ENCODE data around the gene ZNF213. TPM values are rescaled to one million over a fixed set of nuclear protein-coding genes. Genes with fewer than 3 reads are reported as not detected.
"Not testable (repeated sequence)": the region's sequence is repeated elsewhere in the genome, so short reads cannot be mapped to it uniquely, and the experiment has no call there.

ZNF213 gene
- total RNA-seq, 1 donor from 2014 or later, result 3.2 TPM

DNA sequence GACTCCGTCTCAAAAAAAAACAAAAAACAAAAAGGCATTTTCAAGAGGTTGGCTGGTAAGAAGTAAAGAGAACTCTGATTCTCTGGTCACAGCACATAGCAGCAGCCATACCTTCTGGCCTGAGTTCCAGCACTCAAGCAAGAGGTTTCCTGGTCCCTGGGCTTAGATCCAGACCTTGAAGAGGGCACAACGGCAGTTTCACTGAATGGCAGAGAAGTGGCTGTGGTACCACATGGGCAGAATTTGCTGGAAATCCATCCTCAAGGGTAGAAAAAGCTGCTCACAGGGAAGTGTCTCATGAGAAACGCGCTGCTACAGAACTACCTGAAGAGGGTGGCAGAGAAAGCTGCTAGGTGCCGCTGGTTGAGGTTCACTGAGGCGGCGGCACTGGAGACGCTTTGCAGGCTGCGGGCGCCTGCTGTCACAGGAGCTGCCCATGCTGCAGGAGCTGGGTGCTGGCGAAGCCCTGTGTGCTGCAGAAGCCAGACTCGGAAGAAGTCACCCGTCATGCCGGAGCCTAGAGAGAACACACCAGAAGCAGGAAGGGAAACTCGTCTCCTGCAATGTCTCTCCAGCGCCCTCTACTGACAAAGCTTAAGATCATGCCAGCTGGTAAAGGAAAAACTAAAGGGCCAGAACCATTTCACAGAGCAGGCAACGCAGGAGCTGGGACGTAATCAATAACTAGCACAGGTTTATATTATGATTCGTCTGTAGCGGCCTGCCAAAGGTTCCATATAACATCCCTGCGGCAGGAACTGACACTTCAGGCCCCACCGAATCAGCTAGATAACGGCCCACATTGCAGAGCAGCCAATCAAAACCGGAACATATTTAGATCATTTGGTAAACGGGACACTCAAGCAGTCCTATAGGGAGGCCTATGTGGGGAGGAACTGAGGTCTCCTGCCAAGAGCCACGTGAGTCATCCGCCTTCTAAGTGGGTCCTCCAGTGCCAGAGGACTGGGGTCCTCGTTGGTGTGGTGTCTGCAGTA, 5.4 kb upstream of the ZNF213 start:
- peak; percentile 89 for DNase-seq (ENCODE audit: low read depth in 2 of 2)

DNA sequence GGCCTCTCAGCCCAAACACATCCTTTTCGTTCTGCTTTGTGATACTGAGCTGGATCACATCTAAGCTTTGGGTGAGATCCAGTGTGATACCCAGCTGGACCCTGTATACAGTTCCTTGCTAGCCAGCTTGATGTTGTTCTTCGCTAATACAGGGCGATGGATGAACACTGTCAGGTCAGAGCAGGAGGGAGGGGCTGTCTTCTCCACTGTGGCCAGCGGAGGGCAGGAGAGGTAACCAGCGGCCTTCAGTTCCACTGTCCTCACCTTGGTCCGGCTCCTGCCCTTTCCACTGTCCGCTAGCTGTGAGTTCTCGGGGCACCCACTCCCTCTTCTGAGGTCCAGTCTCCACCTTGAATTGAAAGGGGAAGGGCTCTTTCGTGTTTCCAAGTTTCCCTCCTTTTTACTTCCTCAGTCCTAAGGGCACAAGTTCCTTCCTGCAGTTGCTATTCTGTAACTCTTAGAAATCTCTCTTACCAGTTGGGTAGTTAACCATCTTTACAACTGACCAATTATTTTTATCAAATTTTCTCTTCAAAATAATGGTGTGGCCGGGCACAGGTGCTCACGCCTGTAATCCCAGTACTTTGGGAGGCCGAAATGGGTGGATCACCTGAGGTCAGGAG, 3.0 kb upstream of the ZNF213 start:
- peak; percentile 46 to 66 for DNase-seq (ENCODE audit: low read depth in 2 of 2)

DNA sequence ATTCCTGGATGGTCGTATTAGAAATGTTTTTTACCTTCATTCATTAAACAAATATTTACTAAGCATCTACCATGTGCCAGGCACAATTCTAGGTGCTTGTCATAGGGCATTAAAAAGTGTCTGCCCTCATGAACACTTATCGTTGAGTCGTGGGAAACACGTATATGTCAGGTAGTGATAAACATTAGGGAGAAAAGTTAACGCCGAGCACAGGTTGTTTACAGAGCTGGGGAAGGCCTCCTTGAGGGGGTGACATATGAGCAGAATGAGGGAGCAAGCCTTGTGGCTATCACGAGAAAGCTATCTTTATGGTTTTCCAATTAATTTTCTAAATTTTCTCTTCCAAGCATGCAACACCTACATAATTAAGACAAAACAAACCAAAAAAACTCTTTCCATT, 985 bp upstream of the ZNF213 start:
- no peak for DNase-seq (ENCODE audit: low read depth in 2 of 2)

DNA sequence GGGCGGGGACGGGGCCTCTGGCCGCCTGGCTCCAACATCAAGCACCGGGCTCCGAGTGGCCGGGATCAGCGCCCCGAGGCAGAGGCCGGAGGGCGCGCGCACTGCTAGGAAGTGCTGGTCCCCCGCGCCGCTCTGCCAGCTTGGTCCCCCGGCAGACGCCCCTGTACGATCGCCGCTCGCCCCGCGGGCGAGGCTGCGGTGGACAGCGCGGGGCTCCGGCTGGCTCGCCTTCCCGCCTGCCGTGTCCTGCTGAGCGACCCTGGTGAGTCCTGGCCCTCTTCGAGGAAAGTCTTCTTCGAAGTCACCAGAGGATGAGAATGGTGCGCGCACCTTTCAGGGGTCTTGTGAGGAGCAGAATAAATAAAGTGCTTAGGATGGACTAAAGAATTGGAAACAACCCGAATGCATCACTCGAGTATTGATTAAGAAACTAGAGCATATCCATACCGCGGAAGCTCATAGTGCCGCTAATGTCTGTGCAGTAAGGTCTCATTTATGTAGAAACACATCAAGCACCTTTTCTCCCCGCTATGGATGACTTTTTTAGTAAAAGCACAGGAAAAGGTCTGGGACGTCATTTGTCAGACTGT, 392 bp downstream of the ZNF213 start:
- no peak for DNase-seq (ENCODE audit: low read depth in 2 of 2)

DNA sequence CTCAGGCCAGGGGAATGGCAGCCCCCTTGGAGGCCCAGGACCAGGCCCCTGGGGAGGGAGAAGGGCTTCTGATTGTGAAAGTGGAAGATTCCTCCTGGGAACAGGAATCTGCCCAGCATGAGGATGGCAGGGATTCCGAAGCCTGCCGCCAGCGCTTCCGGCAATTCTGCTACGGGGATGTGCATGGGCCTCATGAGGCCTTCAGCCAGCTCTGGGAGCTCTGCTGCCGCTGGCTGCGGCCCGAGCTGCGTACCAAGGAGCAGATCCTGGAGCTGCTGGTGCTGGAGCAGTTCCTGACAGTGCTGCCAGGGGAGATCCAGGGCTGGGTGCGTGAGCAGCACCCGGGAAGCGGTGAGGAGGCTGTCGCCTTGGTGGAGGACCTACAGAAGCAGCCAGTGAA, 2.4 kb downstream of the ZNF213 start:
- DNase-seq (ENCODE audit: low read depth in 2 of 2), result no peak

DNA sequence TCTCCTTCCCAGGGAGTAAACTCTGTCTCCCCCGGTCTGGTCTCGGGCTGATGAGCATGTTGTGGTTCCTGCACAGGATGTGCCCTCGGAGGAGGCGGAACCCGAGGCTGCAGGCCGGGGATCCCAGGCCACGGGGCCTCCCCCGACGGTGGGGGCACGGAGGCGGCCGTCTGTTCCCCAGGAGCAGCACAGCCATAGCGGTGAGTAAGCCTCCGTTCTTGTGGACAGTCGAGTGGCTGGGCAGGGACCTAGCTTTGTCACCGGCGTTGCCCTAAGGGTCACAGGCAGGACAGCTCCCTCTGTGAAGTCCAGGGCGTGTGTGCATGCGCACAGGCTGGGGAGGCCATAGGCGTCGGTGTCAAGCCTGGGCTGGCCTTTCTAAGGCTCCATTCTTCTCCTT, 3.5 kb downstream of the ZNF213 start:
- no peak for DNase-seq (ENCODE audit: low read depth in 2 of 2)

DNA sequence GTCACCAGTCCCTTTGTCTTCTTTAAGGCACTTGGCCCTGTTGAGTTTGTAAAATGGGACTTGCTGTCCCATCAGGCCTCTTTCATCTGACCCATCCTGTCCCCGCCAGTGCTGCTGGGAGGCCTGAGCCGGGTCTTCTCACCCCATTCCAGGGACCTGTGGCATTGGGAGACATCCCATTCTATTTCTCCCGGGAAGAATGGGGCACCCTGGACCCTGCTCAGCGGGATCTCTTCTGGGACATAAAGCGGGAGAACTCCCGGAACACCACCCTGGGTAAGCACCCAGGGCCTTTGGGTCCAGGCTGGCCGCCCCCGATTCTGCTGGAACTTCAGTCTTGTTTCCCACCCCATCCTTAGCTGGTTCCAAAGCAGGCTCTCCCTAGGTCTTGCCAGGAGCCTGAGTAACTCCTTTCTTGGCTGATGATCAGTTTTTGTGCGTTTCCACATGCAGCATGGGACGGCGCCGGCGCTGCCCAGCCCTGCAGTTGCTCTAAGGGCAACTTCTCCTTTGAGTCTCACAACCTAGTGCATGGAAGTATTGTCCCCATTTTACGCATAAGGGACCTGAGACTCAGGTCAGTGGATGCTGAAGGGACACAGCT, 4.1 kb downstream of the ZNF213 start:
- DNase-seq (ENCODE audit: low read depth in 2 of 2), result no peak

DNA sequence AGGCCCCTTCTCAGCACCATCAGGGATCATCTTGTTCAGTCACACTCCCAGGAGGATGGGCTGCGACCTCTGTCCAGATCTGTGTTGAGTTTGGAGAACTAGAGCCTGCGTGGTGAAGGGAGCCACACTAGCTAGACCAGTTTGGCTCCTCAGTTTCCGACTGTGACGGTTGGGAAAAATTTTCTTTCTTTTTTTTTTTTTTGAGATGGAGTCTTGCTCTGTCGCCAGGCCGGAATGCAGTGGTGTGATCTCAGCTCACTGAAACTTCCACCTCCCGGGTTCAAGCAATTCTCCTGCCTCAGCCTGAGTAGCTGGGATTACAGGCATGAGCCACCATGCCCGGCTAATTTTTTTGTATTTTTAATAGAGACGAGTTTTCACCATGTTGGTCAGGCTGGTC, 4.7 kb downstream of the ZNF213 start:
- not testable (repeated sequence) for DNase-seq (ENCODE audit: low read depth in 2 of 2)

DNA sequence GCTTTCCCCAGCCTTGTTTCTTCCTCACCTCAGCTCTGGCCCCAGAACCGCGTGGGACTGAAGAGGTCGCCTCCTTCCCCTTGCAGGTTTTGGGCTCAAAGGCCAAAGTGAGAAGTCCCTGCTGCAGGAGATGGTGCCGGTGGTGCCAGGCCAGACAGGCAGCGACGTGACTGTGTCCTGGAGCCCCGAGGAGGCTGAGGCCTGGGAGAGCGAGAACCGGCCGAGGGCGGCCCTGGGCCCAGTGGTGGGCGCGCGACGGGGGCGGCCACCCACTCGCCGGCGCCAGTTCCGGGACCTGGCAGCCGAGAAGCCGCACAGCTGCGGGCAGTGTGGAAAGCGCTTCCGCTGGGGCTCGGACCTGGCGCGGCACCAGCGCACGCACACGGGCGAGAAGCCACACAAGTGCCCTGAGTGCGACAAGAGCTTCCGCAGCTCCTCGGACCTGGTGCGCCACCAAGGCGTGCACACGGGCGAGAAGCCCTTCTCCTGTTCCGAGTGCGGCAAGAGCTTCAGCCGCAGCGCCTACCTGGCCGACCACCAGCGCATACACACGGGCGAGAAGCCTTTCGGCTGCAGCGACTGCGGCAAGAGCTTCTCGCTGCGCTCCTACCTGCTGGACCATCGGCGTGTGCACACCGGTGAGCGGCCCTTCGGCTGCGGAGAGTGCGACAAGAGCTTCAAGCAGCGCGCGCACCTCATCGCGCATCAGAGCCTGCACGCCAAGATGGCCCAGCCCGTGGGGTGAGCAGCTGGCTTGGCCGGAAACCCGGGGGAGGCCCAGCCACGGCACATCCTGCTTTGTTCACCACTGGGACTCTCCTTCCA, 6.0 kb downstream of the ZNF213 start:
- no peak for DNase-seq (ENCODE audit: low read depth in 2 of 2)

DNA sequence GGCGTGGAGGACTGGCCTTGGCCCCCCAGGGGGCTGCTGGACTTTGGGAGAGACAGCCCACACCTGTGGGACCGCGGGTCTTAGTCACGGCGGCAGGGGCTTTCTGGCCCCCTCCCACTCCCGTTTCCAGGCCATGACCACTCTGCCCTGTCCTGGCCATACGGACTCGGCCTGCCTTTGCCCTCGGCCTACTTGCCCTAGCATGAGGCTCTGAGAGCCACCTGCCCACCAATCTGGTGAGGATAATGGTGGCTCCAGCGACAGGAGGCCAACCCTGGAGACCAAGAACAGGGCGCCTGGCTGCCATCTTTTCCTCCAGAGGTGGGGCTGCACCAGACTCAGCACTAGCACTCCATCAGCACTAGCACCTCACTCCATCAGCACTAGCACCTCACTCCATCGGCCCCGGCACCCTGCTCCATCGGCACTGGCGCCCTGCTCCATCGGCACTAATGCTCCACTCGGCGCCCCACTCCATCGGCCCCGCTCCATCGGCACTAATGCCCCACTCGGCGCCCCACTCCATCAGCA, 7.0 kb downstream of the ZNF213 start:
- no peak for DNase-seq (ENCODE audit: low read depth in 2 of 2)

DNA sequence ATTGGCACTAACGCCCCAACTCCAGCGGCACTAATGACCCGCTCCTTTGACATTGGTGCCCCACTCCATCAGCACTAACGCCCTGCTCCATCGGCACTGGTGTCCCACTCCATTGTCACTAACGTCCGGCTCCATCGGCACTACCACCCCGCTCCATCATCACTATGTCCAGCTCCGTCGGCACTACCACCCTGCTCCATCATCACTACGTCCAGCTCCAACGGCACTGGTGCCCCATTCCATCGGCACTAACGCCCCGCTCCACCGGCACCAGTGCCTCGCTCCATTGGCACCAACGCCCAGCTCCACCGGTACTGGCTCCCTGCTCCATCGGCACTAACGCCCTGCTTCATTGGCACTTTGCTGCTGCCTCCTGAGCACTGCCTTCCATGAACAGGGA, 7.5 kb downstream of the ZNF213 start:
- DNase-seq (ENCODE audit: low read depth in 2 of 2), result no peak

DNA sequence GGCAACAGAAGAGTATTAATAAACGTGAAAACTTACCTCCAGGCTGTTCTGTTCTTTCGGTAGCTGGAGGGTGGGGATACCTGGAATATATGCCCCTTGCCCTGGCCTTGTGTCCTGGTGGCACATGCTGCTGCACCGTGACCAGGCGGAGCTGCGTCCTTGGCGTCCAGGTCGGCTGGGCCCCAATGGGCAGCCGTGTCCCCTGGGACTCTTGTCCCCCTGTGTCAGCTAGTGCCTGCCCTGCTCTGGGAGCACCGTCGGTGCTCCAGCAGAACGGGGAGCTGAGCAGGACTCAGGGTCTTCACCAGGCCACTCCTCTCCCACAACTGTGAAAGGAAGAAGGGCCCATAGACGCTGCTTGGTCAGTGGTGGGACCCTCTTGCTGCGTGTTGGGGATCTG, 7.9 kb downstream of the ZNF213 start:
- no peak for DNase-seq (ENCODE audit: low read depth in 2 of 2)

DNA sequence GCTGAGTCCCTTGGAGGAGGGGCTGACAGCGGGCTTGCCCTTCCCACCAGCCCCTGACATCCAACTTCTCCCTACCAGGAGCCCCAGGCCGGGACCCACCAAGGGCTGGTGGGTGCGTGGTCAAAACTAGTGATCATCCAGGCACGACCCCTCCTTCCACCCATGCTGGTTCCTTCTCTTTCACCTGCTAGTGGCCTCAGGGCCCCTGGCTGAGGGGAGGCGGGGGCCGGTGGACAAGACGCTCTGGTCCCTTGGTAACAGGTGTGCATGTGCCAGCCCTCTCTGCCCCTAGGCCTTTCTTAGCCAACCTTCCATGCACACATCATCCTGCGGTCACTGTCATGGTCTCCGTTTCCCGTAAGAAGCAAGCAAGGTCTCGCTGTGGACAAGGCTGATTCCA, 8.4 kb downstream of the ZNF213 start:
- no peak for DNase-seq (ENCODE audit: low read depth in 2 of 2)

DNA sequence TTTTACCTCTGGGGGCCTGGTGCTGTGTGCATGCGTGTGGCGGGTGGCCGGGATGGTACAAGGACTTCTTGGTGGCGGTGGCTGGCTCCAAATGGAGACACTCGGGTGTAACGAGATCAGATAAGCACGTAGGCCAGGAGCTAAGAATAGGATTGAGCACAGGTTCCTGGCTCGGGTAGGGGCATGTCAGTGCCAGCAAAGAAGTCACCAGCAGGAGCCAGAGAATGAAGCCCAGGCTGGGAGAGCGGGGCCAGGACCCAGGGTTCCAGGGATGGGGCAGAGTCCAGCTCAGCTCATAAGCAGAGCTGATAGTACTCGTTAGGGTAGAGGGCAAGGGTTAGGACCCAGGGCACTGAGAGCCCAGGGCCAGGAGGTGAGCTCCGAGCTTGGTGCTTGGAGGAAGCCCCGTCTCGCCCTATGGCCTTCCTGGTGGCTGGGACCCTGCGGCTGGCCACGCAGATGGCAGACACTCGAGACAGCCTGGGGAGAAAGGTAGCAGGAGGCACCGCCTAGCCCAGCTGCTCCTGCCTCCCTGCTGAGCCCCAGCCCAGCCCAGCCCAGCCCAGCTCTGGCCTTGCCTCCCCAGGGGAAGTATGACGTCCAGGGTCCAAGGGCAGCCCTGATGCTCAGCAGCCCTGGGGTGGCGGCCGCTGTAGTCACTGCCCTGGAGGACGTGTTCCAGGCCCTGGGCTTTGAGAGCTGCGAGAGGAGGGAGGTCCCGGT, 8.9 kb downstream of the ZNF213 start:
- no peak for DNase-seq (ENCODE audit: low read depth in 2 of 2)

DNA sequence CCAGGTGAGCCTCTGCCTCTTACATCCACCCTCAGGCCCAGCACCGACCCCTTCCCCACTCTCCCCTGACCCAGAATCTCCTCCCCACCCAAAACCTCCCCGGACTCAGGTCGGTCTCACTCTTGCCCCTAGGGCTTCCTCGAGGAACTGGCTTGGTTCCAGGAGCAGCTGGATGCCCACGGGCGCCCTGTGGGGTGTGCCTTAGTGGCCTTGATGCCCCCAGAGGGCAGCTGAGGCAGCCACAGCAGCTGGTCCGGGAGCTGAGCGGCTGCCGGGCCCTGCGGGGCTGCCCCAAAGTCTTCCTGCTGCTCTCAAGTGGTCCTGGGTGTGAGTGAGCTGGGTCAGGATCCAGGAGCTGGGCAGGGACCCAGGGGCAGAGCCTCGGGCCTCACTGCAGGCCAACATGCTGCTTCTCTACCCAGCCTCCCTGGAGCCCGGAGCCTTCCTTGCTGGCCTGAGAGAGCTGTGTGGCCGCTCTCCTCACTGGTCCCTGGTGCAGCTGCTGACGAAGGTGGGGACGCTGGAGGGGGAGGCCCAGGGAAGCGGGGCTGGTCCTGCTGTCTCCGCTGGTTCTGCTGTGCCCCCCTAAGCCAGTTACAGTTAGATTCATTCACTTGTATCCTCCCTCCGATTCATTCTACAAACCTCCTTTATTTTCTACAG, 9.6 kb downstream of the ZNF213 start:
- DNase-seq (ENCODE audit: low read depth in 2 of 2), result no peak

DNA sequence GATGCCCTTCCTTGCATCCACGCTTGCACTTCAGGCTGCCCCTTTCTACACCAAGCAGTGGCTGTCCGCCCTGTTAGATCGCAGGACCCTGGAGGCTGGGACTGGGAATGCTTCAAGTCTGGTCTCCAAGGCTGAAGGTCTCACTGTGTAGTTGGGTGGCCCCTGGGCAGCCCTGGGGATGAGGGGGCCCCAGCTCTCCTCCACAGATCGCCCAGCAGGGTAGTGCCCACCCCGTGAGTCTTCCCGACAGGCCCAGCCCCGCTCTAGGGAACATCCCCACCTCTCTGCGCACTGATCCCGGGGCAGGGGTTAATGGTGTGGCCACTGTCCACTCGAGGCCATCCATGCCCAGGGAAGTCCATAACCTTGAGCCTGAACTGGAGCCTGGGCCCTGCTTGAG, 10.3 kb downstream of the ZNF213 start:
- no peak for DNase-seq (ENCODE audit: low read depth in 2 of 2)

DNA sequence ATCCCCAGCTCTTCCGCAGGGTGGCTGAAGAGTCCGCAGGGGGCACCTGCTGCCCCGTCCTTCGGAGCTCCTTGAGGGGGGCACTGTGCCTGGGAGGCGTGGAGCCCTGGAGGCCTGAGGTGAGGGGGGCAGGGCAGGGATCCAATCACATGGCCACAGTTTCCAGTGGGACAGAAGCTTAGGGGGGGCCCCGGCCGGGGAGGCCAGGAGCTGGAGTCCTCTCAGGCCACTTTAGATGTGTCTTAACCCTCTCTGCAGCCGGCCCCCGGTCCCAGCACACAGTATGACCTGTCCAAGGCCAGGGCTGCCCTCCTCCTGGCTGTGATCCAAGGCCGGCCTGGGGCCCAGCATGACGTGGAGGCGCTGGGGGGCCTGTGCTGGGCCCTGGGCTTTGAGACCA, 10.8 kb downstream of the ZNF213 start:
- no peak for DNase-seq (ENCODE audit: low read depth in 2 of 2)

DNA sequence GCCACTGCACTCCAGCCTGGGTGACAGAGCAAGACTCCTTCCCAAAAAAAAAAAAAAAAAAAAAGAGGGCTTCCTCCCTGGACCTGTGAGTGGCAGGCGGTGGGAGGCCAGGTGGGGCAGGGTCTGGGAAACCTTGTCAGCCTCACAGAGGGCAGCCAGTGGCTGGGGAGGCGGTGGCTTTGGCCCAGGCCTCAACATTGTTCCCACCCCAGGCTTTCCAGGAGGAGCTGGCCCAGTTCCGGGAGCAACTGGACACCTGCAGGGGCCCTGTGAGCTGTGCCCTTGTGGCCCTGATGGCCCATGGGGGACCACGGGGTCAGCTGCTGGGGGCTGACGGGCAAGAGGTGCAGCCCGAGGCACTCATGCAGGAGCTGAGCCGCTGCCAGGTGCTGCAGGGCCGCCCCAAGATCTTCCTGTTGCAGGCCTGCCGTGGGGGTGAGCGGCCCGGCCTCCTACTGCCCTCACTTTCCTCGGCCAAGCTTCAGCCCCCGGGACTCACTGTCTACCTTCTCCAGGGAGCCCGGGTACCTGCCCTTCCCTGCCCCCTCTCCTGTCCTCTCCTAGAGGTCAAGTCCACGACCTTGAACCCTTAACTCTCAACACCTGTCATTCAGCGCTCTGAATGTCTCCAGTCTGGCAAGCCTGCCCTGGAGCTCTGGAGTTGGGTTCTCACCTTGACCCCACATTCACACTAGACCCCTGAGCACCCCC, 12.4 kb downstream of the ZNF213 start:
- DNase-seq (ENCODE audit: low read depth in 2 of 2), result no peak

DNA sequence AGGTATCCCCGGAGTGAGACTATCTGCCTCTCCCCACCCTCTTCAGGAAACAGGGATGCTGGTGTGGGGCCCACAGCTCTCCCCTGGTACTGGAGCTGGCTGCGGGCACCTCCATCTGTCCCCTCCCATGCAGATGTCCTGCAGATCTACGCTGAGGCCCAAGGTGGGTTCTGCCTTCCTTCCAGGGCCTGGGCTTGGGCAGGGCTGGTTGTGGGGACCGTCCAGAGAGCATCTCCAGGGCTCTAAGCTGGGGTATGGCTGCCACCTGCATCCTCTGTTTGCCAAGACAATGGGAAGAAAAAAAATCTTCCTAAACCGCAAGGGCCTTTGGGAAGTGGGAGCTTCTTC, 12.9 kb downstream of the ZNF213 start:
- no peak for DNase-seq (ENCODE audit: low read depth in 2 of 2)

All from lung microvascular endothelial cell (primary cell).